EL (cell line): ENCODE data around the gene PRSS8.

Source experiments
- DNase-seq: peaks from one replicate; pipeline ENCODE4 v3.0.0-alpha.2; 2016

Gene PRSS8

GRCh38 chr16:31099860-31100638 is 35.5 kb downstream of the PRSS8 start:
- peak; percentile 67 for DNase-seq

GRCh38 chr16:31094424-31095120 is 41.0 kb downstream of the PRSS8 start, which contains the start of gene VKORC1:
Gene VKORC1, minus strand, starts transcription at chr16:31094797. Its CDS starts 68 bp downstream, at chr16:31094729.
- DNase-seq = peak; percentile 98

- DNase-seq = no peak
These were observed 41.5 kb downstream of the PRSS8 start for GRCh38 chr16:31094088-31094423.

- DNase-seq = peak; percentile 64
These were observed 42.3 kb downstream of the PRSS8 start for GRCh38 chr16:31093132-31093703.

- peak; percentile 73 for DNase-seq
These were observed 43.2 kb downstream of the PRSS8 start for GRCh38 chr16:31092330-31092729.

GRCh38 chr16:31090540-31090939 is 45.0 kb downstream of the PRSS8 start:
- DNase-seq = peak; percentile 76

- DNase-seq = no peak
These were observed 46.3 kb downstream of the PRSS8 start for GRCh38 chr16:31089199-31089598.

GRCh38 chr16:31088459-31089183 is 46.9 kb downstream of the PRSS8 start, which contains the start of gene PRSS53:
Gene PRSS53, minus strand, starts transcription at chr16:31088943. Its CDS starts 134 bp downstream, at chr16:31088809.
- DNase-seq = no peak

GRCh38 chr16:31087971-31088370 is 47.6 kb downstream of the PRSS8 start:
- no peak for DNase-seq

- DNase-seq = no peak
These were observed 48.0 kb downstream of the PRSS8 start for GRCh38 chr16:31087481-31087880.

GRCh38 chr16:31086629-31086906 is 49.0 kb downstream of the PRSS8 start:
- no peak for DNase-seq

GRCh38 chr16:31085873-31086628 is 49.5 kb downstream of the PRSS8 start:
- no peak for DNase-seq

- DNase-seq = no peak
These were observed 50.1 kb downstream of the PRSS8 start for GRCh38 chr16:31085411-31085810.

- DNase-seq = no peak
These were observed 50.8 kb downstream of the PRSS8 start for GRCh38 chr16:31084584-31085302.

GRCh38 chr16:31083981-31084380 is 51.5 kb downstream of the PRSS8 start:
- DNase-seq = no peak

- no peak for DNase-seq
These were observed 52.0 kb downstream of the PRSS8 start for GRCh38 chr16:31083556-31083955.

- DNase-seq = no peak
These were observed 52.4 kb downstream of the PRSS8 start for GRCh38 chr16:31083081-31083480.

GRCh38 chr16:31082368-31083045 is 53.0 kb downstream of the PRSS8 start:
- DNase-seq = no peak
